ENCODE measurements around the gene CYB5B. TPM values are rescaled to one million over a fixed set of nuclear protein-coding genes. Genes with fewer than 3 reads are reported as not detected.

CYB5B gene
- polyA plus RNA-seq, 1 of the 3 experiments (the other 2 are of a cell fraction) = 64.4 TPM

GRCh38 chr16:69499541-69500230, 75.3 kb downstream of the CYB5B start:
- Histone ChIP-seq H3K9me2 (no peaks in the 10 kb centered on the region), H3K9me3 (no peaks in the 10 kb centered on the region), H3F3A (replicated peaks; ENCODE audit: insufficient read depth) (no peaks in the 10 kb centered on the region), H3K79me2 (ENCODE audit: insufficient read depth) (no peaks in the 10 kb centered on the region), H3K36me3 (replicated peaks in 1 of 2; ENCODE audit: control insufficient read depth in 1 of 2, insufficient read depth in 2 of 2, low read length in 1 of 2) (no peaks in the 10 kb centered on the region), H3K27ac (ENCODE audit: low read depth in 2 of 2, low read length in 1 of 2) (no peak overlapping the region), H3K4me1 (ENCODE audit: control insufficient read depth in 1 of 2, insufficient read depth in 2 of 2, low read depth in 1 of 2, low read length in 1 of 2) (peaks cover 0 to 22% of the 10 kb centered on the region in 2 experiments; a peak in 2 of 4 replicates), H4K20me1 (ENCODE audit: insufficient read depth) (no peaks in the 10 kb centered on the region), H3K27me3 (ENCODE audit: insufficient read depth) (no peaks in the 10 kb centered on the region), H2AFZ (ENCODE audit: low read depth) (no peak overlapping the region), H3K9ac (no peak overlapping the region), H3K4me2 (no peak overlapping the region), H3K4me3 (ENCODE audit: low read depth in 2 of 2, low read length in 1 of 2) (no peak overlapping the region)
- no peak for DNase-seq
- no peak for TF ChIP-seq RFX5 (IDR thresholded peaks at IDR 0.05; ENCODE audit: low read length)
- no peak for TF ChIP-seq REST (IDR thresholded peaks at IDR 0.05; ENCODE audit: low read depth, low read length)
- TF ChIP-seq IRF3 (IDR thresholded peaks at IDR 0.05; ENCODE audit: low read depth, low read length) = no peak
- no peak for TF ChIP-seq FOSL2 (IDR thresholded peaks at IDR 0.05; ENCODE audit: borderline replicate concordance, low read depth)
- TF ChIP-seq ELF1 (IDR thresholded peaks at IDR 0.05) = no peak
- no peak for TF ChIP-seq NFIC (IDR thresholded peaks at IDR 0.05; ENCODE audit: borderline replicate concordance)
- TF ChIP-seq JUND (IDR thresholded peaks at IDR 0.05) = no peak
- no peak for TF ChIP-seq YY1 (IDR thresholded peaks at IDR 0.05; ENCODE audit: low read depth)
- no peak for TF ChIP-seq MEF2A (IDR thresholded peaks at IDR 0.05; ENCODE audit: borderline replicate concordance, low read depth)
- no peak for TF ChIP-seq GABPA (IDR thresholded peaks at IDR 0.05; ENCODE audit: low read depth)
- no peak for TF ChIP-seq SMC3 (IDR thresholded peaks at IDR 0.05; ENCODE audit: low read depth, low read length)
- no peak for TF ChIP-seq PBX3 (IDR thresholded peaks at IDR 0.05)
- no peak for TF ChIP-seq TEAD4 (IDR thresholded peaks at IDR 0.05; ENCODE audit: borderline replicate concordance, insufficient read depth)
- TF ChIP-seq GATA2 (CRISPR knock-in tag; IDR thresholded peaks at IDR 0.05) = no peak
- no peak for TF ChIP-seq RXRA (IDR thresholded peaks at IDR 0.05; ENCODE audit: borderline replicate concordance, low read depth)
- no peak for TF ChIP-seq CHD2 (IDR thresholded peaks at IDR 0.05; ENCODE audit: low read length, partially characterized antibody)
- ChIA-PET POLR2A (no interaction called here), CTCF (interaction anchor here (0.8 kb wide), 1 partner anchor 12 kb away, joined by 3 read pairs; no protein-coding TSS in a partner anchor)
- WGBS (ENCODE audit: low lambda C conversion rate) = 94% methylated on average over 11 of the region's 11 CpGs

Data from SK-N-SH (cell line).